GM18517 (cell line): ENCODE measurements around the gene CERS1.
"Not testable (repeated sequence)": the region's sequence is repeated elsewhere in the genome, so short reads cannot be mapped to it uniquely, and the experiment has no call there.

Experiments
- ATAC-seq: cut with Tn5 transposase; IDR thresholded peaks from one replicate; pipeline ENCODE4 v1.9.1; 2021; ENCODE audit warnings: mild to moderate bottlenecking, moderate library complexity; ENCODE audit not compliant: unreplicated experiment

Gene CERS1

DNA sequence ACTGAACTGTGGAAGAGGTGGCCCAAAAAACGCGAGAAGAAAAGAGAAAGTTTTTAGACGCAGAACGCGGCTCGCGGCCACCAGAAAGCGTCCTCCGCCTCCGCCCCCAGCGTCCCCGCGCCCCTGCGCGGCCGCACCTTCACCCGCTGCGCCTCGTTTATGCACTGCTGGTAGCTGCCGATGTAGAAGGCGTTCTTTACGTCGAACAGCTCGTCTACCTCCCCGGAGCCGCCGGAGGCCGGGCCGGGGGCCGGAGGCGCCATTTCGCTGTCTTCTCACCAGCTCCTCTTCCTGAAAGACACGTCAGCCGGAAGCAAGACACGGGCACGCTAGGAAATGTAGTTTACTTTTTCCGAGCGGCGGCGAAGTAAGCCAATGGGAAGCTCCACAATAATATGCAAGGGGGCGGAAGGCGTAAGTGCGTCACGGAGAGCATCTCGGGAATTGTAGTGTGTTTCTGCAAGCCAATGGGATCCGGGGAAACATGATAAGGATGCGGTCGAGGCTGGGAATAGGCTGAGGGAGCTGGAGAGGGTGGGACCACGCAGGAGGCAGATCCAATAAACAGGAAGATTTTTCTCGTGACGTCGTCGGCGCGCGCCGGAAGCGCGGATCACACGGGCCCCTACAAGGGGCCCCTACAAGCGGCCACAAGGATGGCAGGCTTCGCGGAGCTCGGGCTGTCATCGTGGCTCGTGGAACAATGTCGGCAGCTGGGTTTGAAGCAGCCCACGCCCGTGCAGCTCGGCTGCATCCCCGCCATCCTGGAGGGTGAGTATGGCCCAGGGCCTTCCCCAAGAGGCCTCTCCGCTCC lies 23.3 kb upstream of the CERS1 start, which contains the start of the genes COPE and DDX49:
Gene COPE (minus strand): TSS at position 302 of the 814 bp plus-strand sequence. CDS start 39 bp downstream, at position 263.
Gene DDX49 (plus strand): TSS at position 630 of the 814 bp plus-strand sequence. CDS start 27 bp downstream, at position 657.
- ATAC-seq: peak; percentile 96

DNA sequence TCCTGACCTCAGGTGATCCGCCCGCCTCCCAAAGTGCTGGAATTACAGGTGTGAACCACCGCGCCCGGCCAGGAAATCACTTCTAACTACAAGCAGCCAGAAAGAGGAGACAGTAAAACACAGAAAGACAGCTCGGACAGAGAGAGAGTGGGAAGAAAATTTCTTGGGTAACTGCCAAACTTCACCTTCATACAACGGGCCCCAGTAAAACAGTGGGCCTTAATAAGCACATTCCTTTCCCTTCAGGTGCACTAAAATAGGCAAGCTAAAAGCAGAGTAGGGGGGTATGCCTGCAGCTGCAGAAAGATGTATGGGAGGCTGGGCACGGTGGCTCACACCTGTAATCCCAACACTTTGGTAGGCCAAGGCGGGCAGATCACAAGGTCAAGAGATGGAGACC lies 21.6 kb upstream of the CERS1 start:
- ATAC-seq: not testable (repeated sequence)

DNA sequence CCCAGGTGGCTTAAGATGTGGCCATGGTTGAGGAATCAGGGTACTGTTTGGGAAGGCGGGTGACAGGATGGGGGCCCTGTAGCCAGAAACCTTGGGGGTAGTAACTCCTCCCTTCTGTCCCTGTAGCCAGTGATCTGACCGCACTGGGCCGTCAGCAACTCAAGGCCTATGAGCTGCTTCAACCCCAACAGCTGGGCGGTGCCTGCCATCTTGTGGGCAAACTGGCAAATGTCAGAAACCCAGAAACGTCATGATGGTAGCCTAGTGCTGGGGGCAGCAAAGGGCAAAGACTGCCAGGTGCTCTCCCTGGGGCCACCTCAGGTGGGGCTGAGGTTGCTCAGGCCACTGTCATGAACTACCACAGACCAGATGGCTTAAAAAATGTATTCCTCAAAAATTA lies 19.7 kb upstream of the CERS1 start:
- no peak for ATAC-seq

- ATAC-seq: no peak
Observed at GRCh38 chr19:18913466-18913865, 17.5 kb upstream of the CERS1 start.

- ATAC-seq: no peak
Observed at GRCh38 chr19:18912933-18913332, 17.0 kb upstream of the CERS1 start.

DNA sequence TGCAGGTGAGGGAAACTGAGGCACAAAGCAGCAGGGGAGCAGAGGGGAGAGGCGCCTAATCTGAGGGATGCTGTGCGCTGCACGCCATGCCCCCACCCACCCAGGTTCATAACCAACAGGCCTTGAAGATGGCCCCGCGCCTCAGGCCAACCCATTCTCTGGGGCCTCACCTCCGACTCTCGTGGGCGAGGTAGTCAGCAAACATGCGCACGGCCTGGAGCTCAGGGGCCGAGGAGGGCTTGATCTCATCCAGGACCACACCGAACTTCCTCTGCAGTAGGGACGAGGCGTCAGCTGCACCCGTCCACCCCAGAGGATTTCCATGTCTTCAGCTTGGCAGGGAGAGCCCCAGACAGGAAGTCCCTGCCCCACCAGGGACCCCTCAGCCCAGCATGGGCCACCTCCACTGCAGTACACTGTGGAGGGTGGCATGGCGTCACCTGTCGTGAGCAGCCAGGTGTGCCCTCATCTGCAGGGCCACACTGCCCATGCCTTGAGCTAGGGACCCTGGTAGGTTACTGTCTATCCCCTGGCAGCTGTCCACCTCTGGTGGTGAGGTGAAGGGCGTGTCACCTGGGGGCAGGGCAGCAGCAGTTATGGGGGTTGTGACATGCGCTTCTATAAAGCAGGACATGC lies 15.0 kb upstream of the CERS1 start:
- ATAC-seq: no peak

DNA sequence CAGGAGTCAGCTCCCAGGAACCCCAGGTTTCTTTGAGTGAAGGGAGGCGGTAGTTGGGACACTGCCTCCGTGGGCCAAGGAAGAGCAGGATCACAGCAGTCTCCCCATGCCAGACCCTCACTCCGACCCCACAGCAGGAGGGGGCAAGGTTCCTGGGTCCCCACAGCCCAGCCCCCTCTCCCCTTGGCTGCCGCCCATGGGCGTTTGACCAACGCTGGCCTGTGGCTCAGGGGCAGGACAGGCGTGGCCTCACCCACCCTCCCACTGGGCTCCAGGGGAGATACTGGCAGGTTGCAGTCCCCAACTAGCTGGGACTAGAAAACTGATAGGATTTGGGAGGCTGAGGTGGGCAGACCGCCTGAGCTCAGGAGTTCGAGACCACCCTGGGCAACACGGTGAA lies 14.1 kb upstream of the CERS1 start:
- ATAC-seq: no peak

- ATAC-seq: no peak
Observed at GRCh38 chr19:18908917-18909619, 13.1 kb upstream of the CERS1 start.

- no peak for ATAC-seq
Observed at GRCh38 chr19:18906605-18907519, 10.9 kb upstream of the CERS1 start.

DNA sequence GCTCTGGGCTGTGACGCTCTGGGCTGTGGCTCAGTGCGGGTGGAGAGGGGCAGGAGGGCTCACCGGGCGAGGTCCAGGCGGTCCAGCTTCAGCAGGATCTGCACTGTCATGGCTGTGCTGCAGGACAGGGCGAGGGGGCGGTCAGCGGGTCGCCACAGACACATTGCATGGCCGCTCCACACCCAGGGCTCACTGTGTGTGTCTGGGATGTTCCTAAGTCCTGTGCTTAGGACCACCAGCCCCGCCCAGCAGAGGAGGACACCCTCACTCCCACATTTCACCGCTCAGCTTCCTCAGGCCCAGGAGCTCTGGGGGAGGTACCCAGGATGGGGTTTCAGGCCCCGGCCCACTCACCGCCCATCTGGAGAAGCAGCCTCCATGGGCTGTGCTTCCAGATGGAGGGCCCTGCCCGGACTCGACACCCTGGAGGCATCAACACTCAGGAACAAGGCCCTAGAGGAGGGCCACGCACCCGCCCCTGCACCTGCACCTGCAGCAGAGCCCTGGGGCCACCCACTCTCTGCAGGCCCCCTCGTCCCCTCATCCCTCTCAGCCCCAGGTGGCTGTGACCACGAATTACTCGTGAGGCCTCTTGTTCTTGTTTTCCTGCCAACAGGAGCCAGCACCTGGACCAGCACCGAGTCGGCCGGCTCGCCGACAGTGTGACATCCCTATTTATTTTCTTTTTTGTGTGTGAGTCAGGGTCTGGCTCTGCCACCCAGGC lies 9.7 kb upstream of the CERS1 start:
- no peak for ATAC-seq

DNA sequence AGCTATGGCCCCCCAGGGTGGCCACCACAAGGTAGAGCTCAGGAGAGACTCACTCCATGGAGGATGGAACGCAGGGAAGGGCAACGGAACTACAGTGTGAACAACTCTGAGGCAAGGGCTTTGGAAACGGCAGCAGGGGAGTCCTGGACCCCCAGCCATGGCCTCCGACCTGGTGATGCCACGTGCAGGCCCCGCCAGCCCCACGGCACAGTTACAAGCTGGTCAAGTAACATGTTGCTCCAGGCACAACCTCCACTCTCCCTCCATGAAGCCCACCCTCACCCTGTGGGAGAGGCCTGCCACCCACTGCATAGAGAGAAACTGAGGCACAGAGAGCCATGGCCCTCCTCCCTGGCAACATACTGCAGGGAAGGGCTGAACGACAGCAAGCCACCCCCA lies 9.1 kb upstream of the CERS1 start:
- ATAC-seq: no peak

GRCh38 chr19:18904334-18905057 lies 8.5 kb upstream of the CERS1 start:
- ATAC-seq: no peak

DNA sequence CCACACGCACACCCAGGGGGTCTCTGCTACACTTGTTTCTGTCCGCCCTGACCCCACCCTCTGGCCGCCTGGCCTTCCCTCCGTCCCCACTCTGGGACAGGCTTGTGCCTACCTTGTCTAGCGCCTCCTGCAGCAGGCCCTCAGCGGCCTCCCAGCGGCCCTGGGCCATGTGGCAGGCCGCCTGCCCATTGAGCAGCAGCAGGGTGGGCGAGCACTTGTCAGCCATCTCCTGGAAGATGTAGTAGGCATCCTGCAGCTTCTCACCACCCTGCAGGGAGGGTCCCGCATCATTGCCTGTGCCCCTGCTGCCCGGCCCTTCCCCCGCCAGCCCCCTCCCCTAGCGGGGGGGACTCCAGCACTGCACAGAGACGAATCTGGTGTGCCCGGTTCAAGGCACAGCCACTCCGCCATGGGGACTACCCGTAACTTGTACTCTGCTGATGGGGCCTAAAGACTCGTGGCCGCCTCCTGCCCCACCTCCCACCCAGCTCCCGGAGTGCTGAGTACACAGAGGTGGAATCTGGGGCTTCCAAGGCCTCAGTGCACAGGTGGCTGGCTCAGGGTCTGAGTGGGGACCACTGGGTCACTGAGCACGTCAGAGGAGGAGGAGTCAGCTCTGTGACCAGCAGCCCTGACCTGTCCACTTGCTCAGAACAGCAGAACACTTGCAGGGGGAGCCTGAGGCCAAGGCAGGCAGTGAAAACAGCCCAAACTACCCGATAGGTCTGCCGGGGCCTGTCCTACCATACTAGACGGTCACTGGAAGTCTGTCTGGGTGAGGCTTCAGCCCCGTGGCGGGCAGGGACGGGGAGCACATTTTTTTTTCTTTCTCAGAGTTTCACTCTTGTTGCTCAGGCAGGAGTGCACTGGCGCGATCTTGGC lies 7.4 kb upstream of the CERS1 start:
- no peak for ATAC-seq

DNA sequence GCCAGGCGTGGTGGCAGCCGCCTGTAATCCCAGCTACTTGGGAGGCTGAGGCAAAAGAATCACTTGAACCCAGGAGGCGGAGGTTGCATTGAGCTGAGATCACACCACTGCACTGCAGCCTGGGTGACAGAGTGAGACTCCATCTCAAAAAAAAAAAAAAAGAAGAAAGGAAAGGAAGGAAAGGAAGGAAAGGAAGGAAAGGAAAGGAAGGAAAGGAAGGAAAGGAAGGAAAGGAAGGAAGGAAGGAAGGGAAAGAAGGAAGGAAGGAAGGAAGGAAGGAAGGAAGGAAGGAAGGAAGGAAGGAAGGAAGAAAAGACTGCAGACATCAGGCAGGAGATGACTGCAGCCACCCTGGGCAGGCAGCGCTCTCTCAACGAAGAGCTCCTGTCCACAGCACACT lies 6.6 kb upstream of the CERS1 start:
- not testable (repeated sequence) for ATAC-seq

DNA sequence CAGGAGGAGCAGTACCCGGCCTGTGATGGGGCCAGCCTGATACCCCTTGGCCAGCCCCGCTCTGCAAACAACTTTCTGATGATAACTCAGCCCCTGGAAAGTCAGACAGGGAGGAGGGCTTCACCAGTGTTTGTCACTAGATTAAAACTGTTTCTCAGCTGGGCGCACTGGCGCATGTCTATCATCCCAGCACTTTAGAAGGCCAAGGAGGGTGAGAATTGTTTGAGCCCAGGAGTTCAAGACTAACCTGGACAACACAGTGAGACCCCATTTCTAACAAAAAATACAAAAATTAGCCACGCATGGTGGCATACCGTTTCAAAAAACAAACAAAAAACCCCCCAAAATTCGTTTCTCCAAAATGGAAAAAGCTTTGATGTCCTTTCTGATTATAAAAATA lies 5.5 kb upstream of the CERS1 start:
- no peak for ATAC-seq

- ATAC-seq: no peak
Observed at GRCh38 chr19:18900700-18901481, 4.9 kb upstream of the CERS1 start.
